MM.1S (cell line): ENCODE measurements around the gene LILRB1.

ENCODE experiments used
- DNase-seq: peaks from one replicate; pipeline ENCODE4 v3.0.0-alpha.2; 2015
- H2AFZ ChIP-seq: fragments of 300-600 bp; sonication (generic); 2 replicates; pipeline ENCODE4 v1.6.0; 2016; ENCODE audit warnings: antibody characterized with exemption, low read length
- H3F3A ChIP-seq: fragments of 300-600 bp; sonication (generic); 2 replicates; pipeline ENCODE4 v1.6.1; 2016; ENCODE audit warnings: mild to moderate bottlenecking, antibody characterized with exemption, low read length, moderate library complexity, mixed read lengths; ENCODE audit not compliant: insufficient read depth
- H3K27ac ChIP-seq: fragments of 300-600 bp; sonication (generic); 2 replicates; pipeline ENCODE4 v1.5.1; 2016; ENCODE audit warnings: mild to moderate bottlenecking, low read length
- H3K27me3 ChIP-seq: fragments of 300-600 bp; sonication (generic); replicated peaks from 2 replicates; pipeline ENCODE4 v1.6.0; 2016; ENCODE audit warnings: low read length; ENCODE audit not compliant: insufficient read depth
- H3K36me3 ChIP-seq: fragments of 300-600 bp; sonication (generic); replicated peaks from 2 replicates; pipeline ENCODE4 v1.6.1; 2016; ENCODE audit warnings: mild to moderate bottlenecking, low read length, mixed read lengths; ENCODE audit not compliant: insufficient read depth
- H3K4me1 ChIP-seq: fragments of 300-600 bp; sonication (generic); 2 replicates; pipeline ENCODE4 v1.6.1; 2016; ENCODE audit warnings: low read length, mixed read lengths
- H3K4me2 ChIP-seq: fragments of 300-600 bp; sonication (generic); 2 replicates; pipeline ENCODE4 v1.6.0; 2016; ENCODE audit warnings: low read depth, low read length
- H3K4me3 ChIP-seq: fragments of 300-600 bp; sonication (generic); 2 replicates; pipeline ENCODE4 v1.5.1; 2016; ENCODE audit warnings: low read length, mixed read lengths
- H3K79me2 ChIP-seq: fragments of 300-600 bp; sonication (generic); 2 replicates; pipeline ENCODE4 v1.6.1; 2016; ENCODE audit warnings: mixed run types, low read length, mixed read lengths
- H3K9ac ChIP-seq: fragments of 300-600 bp; sonication (generic); 2 replicates; pipeline ENCODE4 v1.6.1; 2016; ENCODE audit warnings: low read length, mixed read lengths
- H3K9me2 ChIP-seq: fragments of 300-600 bp; sonication (generic); replicated peaks from 2 replicates; pipeline ENCODE4 v1.6.1; 2016; ENCODE audit warnings: mild to moderate bottlenecking, low read length, mixed read lengths; ENCODE audit not compliant: insufficient read depth
- H3K9me3 ChIP-seq: fragments of 300-600 bp; sonication (generic); replicated peaks from 2 replicates; pipeline ENCODE4 v1.6.1; 2016; ENCODE audit warnings: mild to moderate bottlenecking, low read length, mixed read lengths; ENCODE audit not compliant: insufficient read depth
- H4K20me1 ChIP-seq: fragments of 300-600 bp; sonication (generic); 2 replicates; pipeline ENCODE4 v1.6.1; 2016; ENCODE audit warnings: mild to moderate bottlenecking, low read length, moderate library complexity, mixed read lengths; ENCODE audit not compliant: insufficient read depth
- EZH2 ChIP-seq: fragments of 300-600 bp; sonication (generic); optimal IDR thresholded peaks from 2 replicates; pipeline ENCODE3; 2017; ENCODE audit warnings: low read depth, mild to moderate bottlenecking, antibody characterized with exemption, low read length, mixed read lengths
- EZH2phosphoT487 ChIP-seq: fragments of 300-600 bp; sonication (generic); IDR thresholded peaks from 2 replicates; pipeline ENCODE4 v1.6.1; 2018; ENCODE audit warnings: antibody characterized with exemption, low read length
- TF ChIP-seq, protein P1 (sequence below): fragments of 300-600 bp; sonication (generic); IDR thresholded peaks from 2 replicates; pipeline ENCODE4 v1.5.1; 2016; ENCODE audit warnings: antibody characterized with exemption, low read length, mixed read lengths

Gene LILRB1

DNA sequence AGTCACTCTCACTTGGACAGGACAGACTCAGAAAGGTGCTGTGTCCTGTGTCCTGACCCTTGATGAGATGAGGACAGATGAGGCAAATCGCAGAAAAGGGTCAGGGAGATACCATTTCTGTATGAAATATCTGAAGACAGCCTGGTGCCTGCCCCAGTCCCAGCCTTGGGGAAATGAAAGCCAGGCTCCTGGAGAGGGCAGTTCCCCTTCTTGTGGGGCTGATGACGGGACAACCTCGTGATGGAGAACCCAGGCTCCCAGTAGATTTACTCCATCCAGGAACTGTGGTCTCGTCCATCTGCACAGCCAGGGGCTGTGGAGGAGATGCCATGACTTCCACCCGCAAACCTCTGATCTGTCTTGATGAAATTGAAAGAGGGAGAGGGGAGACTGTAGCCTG is 13.8 kb downstream of the LILRB1 start:
- Histone ChIP-seq H3K9me3 (no peaks in the 10 kb centered on the region), H3K36me3 (no peaks in the 10 kb centered on the region), H3K27me3 (peaks cover 79% of the 10 kb centered on the region), H3K79me2 (no peaks in the 10 kb centered on the region), H3K4me2 (no peak overlapping the region), H3K9ac (no peak overlapping the region), H3K27ac (no peak overlapping the region), H2AFZ (no peak overlapping the region), H3K9me2 (no peaks in the 10 kb centered on the region), H3K4me3 (no peak overlapping the region), H3K4me1 (no peaks in the 10 kb centered on the region), H3F3A (no peaks in the 10 kb centered on the region), H4K20me1 (no peaks in the 10 kb centered on the region)
- no peak for TF ChIP-seq EZH2
- TF ChIP-seq EZH2phosphoT487 = no peak
- TF ChIP-seq, protein P1, sequence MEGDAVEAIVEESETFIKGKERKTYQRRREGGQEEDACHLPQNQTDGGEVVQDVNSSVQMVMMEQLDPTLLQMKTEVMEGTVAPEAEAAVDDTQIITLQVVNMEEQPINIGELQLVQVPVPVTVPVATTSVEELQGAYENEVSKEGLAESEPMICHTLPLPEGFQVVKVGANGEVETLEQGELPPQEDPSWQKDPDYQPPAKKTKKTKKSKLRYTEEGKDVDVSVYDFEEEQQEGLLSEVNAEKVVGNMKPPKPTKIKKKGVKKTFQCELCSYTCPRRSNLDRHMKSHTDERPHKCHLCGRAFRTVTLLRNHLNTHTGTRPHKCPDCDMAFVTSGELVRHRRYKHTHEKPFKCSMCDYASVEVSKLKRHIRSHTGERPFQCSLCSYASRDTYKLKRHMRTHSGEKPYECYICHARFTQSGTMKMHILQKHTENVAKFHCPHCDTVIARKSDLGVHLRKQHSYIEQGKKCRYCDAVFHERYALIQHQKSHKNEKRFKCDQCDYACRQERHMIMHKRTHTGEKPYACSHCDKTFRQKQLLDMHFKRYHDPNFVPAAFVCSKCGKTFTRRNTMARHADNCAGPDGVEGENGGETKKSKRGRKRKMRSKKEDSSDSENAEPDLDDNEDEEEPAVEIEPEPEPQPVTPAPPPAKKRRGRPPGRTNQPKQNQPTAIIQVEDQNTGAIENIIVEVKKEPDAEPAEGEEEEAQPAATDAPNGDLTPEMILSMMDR = no peak
- no peak for DNase-seq

DNA sequence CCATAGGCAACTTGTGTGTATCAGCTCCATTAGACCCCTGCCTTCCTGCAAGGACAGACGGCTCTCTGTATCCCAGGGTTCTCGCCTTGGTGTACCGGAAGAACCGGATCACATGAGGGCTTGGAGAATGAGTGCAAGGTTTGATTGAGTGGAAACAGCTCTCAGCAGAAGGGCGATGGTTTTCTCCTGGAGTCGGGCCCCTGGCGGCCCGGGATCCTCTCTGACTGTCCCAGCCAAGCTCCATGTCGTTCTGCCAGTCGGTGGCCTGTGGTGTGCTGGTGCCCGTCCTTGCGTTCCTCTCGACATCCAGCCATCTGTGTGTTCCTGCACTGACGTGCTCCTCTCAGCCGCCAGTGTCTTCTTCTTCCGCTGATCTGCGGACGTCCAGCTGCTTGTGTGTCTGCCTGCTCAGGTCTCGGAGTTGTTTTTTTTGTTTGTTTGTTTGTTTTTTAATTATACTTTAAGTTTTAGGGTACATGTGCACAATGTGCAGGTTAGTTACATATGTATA is 16.1 kb downstream of the LILRB1 start:
- no peaks in the 10 kb centered on the region for H3K36me3 ChIP-seq

DNA sequence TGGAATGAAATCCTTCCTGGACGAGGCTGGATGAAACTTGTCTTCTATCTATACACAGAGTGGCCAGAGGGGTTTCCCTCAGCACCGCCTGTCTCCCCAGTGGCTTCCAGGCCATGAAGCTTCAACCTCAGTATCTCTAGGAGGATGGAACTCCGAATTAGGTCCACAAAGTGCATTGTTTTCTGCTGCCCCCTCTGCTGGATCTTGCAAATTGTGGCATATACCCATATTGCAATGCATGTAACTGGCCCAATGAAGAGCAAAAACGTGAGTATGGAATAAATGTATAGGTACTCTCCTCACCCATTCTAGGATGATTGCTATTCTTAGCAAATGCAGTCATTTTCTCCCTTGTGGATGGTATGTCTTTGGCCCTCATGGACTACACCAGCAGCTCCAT is 17.8 kb downstream of the LILRB1 start:
- H3K4me1 ChIP-seq = no peaks in the 10 kb centered on the region
- H3K9ac ChIP-seq = no peak overlapping the region
- no peaks in the 10 kb centered on the region for H3K79me2 ChIP-seq
- no peak overlapping the region for H3K4me3 ChIP-seq
- H3K9me2 ChIP-seq = no peaks in the 10 kb centered on the region
- H3K36me3 ChIP-seq = no peaks in the 10 kb centered on the region
- no peak overlapping the region for H2AFZ ChIP-seq
- H3K4me2 ChIP-seq = no peak overlapping the region
- H3K27ac ChIP-seq = no peak overlapping the region
- no peaks in the 10 kb centered on the region for H3F3A ChIP-seq
- H3K27me3 ChIP-seq = peaks cover 53% of the 10 kb centered on the region
- DNase-seq = no peak
- H4K20me1 ChIP-seq = no peaks in the 10 kb centered on the region
- no peaks in the 10 kb centered on the region for H3K9me3 ChIP-seq
- TF ChIP-seq EZH2 = no peak
- no peak for TF ChIP-seq EZH2phosphoT487
- TF ChIP-seq, protein P1 = no peak

More for the DNA sequence above, 16.1 kb downstream of the LILRB1 start:
- Histone ChIP-seq H3K9ac (no peak overlapping the region), H4K20me1 (no peaks in the 10 kb centered on the region), H3K27ac (no peak overlapping the region), H3K79me2 (no peaks in the 10 kb centered on the region), H3K9me3 (no peaks in the 10 kb centered on the region), H3K4me3 (no peak overlapping the region), H3K9me2 (no peaks in the 10 kb centered on the region), H3F3A (no peaks in the 10 kb centered on the region), H2AFZ (no peak overlapping the region), H3K4me2 (no peak overlapping the region), H3K4me1 (no peaks in the 10 kb centered on the region), H3K27me3 (peaks cover 63% of the 10 kb centered on the region)
- TF ChIP-seq, protein P1 = no peak
- TF ChIP-seq EZH2 (no peak), EZH2phosphoT487 (no peak)
- DNase-seq = no peak
